GM23338 (cell line): ENCODE data around the gene PRPH.

Experiments used
- EZH2 ChIP-seq: fragments of 200-600 bp; sonication (generic); IDR thresholded peaks from one replicate; pipeline ENCODE4 v1.8.0; 2017; ENCODE audit warnings: antibody characterized with exemption, mild to moderate bottlenecking, low read depth; ENCODE audit not compliant: unreplicated experiment
- EZH2phosphoT487 ChIP-seq: fragments of 200-600 bp; sonication (generic); IDR thresholded peaks from one replicate; pipeline ENCODE4 v1.8.1; 2018; ENCODE audit warnings: antibody characterized with exemption; ENCODE audit not compliant: unreplicated experiment
- POLR2AphosphoS5 ChIP-seq: IDR thresholded peaks from 2 replicates; pipeline ENCODE4 v1.6.1; 2016; ENCODE audit warnings: antibody characterized with exemption, low read depth
- TF ChIP-seq, protein P1 (sequence below), 2 experiments: fragments of 200-600 bp in 1 of 2; sonication (generic) in 1 of 2; conservative IDR thresholded peaks; 2 replicates each; pipeline versions ENCODE4 v1.5.1 to v1.6.1; 2016 to 2017; ENCODE audit warnings: antibody characterized with exemption in 2 of 2, low read depth in 2 of 2, mild to moderate bottlenecking in 2 of 2, moderate library complexity in 1 of 2
- TF ChIP-seq, protein P2 (sequence below): IDR thresholded peaks from one replicate; pipeline ENCODE4 v1.6.1; 2018; ENCODE audit warnings: antibody characterized with exemption; ENCODE audit not compliant: unreplicated experiment

DNA sequence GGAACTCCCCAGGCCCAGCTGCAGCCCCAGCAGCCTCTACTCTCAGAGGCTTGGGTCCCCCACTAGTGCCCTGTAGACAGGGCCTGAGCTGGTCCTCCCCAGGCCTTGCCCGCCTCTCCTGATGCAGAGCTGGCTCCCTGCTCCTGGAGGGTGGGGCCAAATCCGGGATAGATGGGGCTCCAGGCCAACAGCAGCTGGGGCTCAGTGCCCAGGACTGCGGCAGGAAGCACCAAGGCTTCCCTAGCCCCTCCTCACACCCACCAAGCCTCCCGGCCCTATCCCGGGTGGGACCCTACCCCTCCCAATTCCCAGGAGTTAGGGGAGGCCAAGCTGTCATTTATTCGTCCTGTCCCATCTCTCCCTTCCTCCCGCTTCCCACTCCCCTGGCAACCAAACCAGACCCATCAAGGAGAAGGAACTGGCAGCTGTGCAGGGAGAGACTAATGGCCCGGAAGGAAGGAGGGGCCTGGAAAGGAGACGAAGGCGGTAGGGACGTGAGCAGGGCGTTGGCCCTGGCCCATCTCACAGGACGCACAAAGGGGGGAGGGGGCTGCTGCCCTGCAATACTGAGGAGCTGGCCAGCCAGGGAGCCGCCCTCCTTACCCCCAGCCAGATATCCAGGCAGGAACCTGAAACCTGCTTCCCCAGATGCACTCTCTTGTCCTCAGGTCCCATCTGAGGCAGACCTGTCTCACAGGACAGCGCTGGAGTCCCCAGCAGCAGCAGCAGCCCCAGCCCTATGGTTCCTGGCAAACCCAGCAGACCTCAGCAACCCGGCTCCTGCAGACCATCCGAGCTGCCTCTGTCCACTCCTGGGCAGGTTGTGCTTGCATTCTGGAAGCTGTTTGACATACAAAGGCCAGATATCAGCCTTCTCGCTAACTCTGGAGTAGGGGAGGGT, 1.6 kb upstream of the PRPH start:
- TF ChIP-seq POLR2AphosphoS5 (no peak), EZH2 (peak; percentile 74), EZH2phosphoT487 (no peak)
- TF ChIP-seq, protein P1, sequence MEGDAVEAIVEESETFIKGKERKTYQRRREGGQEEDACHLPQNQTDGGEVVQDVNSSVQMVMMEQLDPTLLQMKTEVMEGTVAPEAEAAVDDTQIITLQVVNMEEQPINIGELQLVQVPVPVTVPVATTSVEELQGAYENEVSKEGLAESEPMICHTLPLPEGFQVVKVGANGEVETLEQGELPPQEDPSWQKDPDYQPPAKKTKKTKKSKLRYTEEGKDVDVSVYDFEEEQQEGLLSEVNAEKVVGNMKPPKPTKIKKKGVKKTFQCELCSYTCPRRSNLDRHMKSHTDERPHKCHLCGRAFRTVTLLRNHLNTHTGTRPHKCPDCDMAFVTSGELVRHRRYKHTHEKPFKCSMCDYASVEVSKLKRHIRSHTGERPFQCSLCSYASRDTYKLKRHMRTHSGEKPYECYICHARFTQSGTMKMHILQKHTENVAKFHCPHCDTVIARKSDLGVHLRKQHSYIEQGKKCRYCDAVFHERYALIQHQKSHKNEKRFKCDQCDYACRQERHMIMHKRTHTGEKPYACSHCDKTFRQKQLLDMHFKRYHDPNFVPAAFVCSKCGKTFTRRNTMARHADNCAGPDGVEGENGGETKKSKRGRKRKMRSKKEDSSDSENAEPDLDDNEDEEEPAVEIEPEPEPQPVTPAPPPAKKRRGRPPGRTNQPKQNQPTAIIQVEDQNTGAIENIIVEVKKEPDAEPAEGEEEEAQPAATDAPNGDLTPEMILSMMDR (conservative IDR thresholded peaks at IDR 0.05; ENCODE audit: low read depth in 2 of 2): no peak
- TF ChIP-seq, protein P2, sequence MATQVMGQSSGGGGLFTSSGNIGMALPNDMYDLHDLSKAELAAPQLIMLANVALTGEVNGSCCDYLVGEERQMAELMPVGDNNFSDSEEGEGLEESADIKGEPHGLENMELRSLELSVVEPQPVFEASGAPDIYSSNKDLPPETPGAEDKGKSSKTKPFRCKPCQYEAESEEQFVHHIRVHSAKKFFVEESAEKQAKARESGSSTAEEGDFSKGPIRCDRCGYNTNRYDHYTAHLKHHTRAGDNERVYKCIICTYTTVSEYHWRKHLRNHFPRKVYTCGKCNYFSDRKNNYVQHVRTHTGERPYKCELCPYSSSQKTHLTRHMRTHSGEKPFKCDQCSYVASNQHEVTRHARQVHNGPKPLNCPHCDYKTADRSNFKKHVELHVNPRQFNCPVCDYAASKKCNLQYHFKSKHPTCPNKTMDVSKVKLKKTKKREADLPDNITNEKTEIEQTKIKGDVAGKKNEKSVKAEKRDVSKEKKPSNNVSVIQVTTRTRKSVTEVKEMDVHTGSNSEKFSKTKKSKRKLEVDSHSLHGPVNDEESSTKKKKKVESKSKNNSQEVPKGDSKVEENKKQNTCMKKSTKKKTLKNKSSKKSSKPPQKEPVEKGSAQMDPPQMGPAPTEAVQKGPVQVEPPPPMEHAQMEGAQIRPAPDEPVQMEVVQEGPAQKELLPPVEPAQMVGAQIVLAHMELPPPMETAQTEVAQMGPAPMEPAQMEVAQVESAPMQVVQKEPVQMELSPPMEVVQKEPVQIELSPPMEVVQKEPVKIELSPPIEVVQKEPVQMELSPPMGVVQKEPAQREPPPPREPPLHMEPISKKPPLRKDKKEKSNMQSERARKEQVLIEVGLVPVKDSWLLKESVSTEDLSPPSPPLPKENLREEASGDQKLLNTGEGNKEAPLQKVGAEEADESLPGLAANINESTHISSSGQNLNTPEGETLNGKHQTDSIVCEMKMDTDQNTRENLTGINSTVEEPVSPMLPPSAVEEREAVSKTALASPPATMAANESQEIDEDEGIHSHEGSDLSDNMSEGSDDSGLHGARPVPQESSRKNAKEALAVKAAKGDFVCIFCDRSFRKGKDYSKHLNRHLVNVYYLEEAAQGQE: no peak
